ENCODE results near the gene IER2.
"Not testable (repeated sequence)": the region's sequence is repeated elsewhere in the genome, so short reads cannot be mapped to it uniquely, and the experiment has no call there.

The IER2 gene

GRCh38 chr19:13164343-13165161, 14.3 kb downstream of the IER2 start:
- DNase-seq, result peak; percentile 86

DNA sequence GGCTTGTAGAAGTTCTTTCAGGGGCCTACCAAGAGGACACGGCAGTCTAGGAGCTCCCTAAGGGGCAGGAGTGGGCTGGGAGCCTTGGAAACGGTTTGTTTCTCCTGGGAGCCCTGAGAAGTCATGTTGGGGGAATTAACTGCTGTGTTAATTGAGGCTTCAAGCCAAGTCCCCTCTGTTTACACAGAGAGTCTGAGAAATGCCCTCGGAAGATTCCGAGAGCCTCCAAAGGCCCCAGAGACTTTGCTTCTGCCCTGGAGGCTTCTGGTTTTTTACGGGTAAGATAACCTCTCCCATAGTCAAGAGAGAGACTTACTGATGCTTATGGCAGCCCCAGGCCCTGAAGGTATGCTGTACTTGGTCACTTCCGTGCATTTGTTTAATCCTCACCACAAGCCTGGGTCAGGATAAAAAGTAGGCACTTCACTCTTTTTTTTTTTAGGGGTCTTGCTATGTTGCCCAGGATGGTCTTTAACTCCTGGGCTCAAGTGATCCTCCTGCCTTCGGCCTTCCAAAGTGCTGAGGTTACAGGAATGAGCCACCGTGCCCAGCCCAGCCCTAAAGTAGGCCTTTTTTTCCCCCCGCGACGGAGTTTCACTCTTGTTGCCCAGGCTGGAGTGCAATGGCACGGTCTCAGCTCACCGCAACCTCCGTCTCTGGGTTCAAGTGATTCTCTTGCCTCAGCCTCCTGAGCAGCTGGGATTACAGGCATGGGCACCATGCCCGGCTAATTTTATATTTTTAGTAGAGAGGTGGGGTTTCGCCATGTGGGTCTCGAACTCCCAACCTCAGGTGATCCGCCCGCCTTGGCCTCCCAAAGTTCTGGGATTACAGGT, 15.2 kb downstream of the IER2 start:
- DNase-seq, result no peak

DNA sequence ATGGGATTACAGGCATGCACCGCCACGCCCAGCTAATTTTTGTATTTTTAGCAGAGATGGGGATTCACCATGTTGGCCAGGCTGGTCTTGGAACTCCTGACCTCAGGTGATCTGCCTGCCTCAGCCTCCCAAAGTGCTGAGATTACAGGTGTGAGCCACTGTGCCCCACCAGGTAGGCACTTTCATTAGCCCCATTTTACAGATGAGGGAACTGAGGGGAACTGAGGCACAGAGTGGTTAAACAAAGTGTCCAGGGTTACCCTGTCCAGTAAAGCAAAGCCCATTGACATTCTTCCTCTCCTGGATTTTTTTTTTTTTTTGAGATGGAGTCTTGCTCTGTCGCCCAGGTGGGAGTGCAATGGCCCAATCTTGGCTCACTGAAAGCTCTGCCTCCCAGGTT, 15.9 kb downstream of the IER2 start:
- not testable (repeated sequence) for DNase-seq

DNA sequence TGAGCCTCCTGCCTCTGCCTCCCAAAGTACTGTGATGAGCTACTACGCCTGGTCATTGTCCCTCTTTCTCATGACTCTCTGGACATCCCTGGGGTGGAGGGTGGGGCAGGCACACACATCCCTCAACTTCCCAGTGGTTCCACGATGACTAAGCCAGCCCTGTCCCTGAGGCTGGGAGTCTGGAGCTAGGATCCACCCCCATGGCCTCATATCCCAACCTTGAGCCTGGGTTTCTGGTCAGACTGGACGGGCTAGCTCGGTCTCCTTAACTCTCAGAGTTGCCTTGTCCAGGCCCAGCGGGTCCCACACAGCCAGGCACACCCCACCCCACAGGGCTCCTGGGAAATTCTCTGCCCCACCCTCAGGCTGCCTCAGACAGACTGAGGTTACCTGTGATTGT, 19.6 kb downstream of the IER2 start:
- no peak for DNase-seq

DNA sequence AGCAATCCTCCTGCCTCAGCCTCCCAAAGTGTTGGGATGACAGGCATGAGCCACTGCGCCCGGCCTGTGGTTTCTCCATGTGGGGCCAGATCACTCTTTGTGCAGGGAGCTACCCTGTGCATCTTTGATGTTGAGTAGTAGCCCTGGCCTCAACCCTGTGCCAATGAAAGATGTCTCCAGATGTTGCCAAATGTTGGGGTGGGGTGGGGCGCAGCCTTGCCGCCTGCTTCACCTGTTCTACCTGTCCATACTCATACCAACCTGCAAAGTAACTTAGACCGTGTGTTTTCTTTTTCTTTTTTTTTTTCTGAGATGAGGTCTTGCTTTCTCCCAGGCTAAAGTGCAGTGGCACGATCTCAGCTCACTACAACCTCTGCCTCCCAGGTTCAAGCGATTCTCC, 20.9 kb downstream of the IER2 start:
- DNase-seq, result no peak

DNA sequence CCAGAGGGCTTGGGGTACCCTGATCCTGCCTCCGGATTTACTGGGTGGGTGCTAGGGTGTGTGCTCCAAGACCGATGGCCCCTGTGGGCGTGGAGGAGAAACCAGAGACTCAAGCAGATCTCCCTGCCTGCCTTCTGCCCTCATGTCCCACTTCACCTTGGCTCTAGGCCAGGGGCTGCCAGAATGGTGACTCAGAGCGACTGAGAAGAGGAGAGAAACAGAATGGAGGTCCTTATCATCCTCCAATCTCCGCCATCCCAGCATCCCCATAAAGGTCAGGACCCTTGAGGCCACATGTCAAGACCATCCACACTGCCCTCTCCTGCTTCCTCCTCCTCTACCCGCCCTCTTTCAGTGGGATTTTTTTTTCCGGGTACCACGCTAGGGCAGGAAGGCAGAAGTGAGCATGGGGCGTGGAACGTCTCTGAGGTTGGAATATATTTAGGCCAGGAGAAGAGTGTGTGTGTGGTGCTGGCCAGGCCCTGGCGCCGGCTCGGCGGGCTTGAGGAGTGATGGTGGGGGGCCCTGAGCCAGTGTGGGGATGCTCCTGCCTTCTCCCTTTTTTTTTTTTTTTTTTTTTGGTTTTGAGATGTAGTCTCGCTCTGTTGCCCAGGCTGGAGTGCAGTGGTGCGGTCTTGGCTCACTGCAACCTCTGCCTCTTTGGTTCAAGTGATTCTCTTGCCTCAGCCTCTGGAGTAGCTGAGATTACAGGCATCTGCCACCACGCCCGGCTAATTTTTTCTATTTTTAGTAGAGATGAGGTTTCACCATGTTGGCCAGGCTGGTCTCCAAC, 22.3 kb downstream of the IER2 start:
- DNase-seq, result peak; percentile 63

- DNase-seq, result no peak
Observed at GRCh38 chr19:13173139-13173737, 23.0 kb downstream of the IER2 start.

DNA sequence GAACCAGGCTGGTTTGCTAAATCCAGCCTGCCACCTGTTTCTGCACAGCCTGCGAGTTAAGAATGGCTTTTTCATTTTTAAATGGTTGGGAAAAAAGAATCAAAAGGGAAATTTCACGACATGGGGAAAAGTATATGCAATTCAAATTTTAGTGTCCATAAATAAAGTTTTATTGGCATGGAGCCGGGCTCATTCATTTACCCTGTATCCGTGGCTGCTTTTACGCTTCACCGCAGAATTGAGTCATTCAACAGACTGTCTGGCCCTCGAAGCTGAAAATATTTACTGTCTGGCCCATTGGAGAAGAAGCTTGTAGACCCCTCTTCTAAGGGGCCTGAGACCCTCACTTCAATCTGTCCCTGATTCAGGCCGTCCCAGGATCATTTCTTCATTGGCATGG, 26.1 kb downstream of the IER2 start:
- no peak for DNase-seq

DNA sequence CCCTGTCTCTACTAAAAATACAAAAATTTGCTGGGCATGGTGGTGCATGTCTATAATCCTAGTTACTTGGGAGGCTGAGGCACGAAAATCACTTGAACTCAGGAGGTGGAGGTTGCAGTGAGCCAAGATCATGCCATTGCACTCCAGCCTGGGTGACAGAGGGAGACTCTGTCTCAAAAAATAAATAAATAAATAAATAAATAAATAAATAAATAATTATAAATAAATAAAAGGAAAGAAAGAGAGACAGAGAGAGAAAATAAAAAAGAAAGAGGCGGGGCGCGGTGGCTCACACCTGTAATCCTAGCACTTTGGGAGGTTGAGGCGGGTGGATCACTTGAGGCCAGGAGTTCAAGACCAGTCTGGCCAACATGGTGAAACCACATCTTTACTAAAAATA, 27.4 kb downstream of the IER2 start:
- DNase-seq, result not testable (repeated sequence)

GRCh38 chr19:13178291-13178690, 28.1 kb downstream of the IER2 start:
- DNase-seq, result not testable (repeated sequence)

DNA sequence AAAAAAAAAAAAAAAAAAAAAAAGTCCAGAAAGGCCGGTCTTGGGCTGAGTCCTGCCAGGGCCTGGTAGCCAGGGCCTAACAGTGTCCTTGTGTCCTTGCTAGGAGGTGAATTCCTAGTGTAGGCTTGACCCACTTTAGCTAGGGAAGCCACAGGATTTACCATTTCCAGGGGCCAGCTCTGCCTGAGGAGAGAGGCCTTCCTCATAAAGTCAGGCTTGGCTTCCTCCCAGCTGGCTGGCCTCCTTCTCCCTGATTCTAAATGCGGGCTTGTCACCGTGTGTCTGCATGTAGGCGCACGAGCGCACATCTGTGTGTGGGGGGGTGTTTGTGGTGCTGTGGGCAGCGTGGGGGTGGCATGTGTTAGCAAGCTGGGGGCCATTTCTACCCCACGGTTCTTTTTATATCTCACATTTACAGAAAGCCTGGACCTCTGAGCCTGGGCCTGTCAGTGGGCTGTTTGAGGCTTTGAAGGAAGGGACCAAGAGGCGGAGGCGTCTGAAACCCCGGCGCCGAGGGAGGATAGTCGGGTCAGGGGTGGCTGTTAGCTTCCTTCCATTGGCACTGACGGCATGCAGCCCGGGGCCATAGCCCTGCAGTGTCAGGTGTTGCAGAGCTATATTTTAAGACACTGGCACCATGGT, 31.7 kb downstream of the IER2 start:
- DNase-seq, result peak; percentile 86

DNA sequence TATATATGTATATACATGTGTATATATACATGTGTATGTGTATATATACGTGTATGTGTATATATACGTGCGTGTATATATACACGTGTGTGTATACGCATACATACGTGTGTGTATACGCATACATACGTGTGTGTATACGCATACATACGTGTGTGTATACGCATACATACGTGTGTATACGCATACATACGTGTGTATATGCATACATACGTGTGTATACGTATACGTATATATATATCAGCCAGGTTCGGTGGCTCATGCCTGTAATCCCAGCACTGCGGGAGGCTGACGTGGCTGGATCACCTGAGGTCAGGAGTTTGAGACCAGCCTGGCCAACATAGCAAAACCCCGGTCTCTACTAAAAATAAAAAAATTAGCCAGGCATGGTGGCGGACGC, 34.7 kb downstream of the IER2 start:
- DNase-seq, result not testable (repeated sequence)

GRCh38 chr19:13185763-13186657, 35.8 kb downstream of the IER2 start:
- not testable (repeated sequence) for DNase-seq

- not testable (repeated sequence) for DNase-seq
Observed at GRCh38 chr19:13186688-13187087, 36.5 kb downstream of the IER2 start.

DNA sequence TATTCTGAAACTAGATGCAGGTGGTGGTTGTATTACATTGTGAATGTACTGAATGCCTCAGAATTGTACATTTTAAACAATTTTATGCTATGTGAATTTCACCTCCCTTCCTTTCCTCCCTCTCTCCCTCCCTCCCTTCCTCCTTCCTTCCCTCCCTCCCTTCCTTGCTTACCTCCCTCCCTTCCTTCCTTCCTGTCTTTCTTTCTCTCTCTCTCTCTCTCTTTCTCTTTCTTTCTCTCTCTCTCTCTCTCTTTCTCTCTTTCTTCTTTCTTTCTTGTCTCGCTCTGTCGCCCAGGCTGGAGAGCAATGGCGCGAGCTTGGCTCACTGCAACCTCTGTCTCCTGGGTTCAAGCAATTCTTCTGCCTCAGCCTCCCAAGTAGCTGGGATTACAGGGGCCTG, 37.2 kb downstream of the IER2 start:
- DNase-seq, result no peak

DNA sequence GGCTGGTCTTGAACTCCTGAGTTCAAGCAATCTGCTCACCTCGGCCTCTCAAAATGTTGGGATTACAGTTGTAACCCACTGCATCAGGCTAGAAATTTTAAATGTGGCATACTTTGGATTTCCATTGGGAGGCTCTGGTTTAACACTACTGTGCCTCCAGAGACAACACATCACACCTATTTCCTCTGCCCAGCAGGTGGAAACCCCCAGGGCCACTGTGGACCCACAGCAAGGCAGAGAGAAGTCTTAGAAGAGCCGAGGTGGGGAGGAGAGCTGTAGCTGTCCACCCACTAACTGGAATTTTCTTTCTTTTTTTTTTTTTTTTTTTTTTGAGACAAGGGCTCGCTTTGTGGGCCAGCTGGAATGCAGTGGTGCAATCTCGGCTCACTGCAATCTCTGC, 39.4 kb downstream of the IER2 start:
- DNase-seq, result no peak

DNA sequence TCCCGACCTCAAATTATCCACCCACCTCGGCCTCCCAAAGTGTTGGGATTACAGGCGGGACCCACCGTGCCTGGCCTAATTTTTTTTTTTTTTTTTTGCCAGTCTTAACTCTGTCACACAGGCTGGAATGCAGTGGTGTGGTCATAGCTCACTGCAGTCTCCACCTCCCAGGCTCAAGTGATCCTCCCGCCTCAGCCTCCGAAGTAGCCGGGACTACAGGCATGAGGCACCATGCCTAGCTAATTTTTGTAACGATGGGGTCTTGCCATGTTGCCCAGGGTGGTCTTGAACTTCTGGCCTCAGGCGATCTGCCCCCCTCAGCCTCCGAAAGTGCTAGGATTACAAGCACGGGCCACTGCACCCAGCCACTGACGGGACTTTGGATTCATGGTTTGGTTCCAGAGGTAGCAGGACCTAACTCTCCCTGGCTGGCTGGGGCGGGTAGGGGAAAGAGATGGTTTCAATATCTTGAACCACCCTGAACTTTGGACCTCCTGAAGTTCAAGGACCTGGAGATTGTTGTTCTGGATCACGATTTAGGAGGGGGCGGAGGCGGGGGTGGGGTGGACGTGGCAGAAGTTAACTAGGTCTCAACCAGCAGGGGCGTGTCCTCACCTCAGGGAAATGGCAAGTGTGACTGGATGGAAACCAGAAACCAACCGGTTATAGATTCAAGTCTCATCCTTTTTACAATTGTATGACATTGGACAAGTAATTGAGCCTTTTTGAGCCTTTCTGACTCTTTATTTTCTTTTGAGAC, 40.8 kb downstream of the IER2 start:
- DNase-seq, result no peak

DNA sequence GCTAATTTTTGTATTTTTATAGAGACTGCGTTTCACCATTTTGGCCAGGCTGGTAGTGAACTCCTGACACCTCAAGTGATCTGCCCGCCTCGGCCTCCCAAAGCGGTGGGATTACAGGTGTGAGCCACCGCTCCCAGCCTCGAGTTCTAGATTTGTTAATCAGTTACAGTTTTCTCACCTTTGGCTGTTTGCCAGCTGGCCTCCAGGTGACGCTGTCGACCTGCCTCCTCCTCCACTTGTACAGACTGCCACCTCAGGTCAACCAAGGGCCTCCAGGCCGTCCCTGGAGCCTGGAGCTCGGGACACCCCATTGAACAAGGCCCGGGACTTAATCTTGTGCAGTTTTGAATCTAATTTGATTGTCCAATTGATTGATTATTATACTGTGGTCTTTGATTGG, 45.5 kb downstream of the IER2 start:
- no peak for DNase-seq

- DNase-seq, result no peak
Observed at GRCh38 chr19:13198634-13199033, 48.4 kb downstream of the IER2 start.

DNA sequence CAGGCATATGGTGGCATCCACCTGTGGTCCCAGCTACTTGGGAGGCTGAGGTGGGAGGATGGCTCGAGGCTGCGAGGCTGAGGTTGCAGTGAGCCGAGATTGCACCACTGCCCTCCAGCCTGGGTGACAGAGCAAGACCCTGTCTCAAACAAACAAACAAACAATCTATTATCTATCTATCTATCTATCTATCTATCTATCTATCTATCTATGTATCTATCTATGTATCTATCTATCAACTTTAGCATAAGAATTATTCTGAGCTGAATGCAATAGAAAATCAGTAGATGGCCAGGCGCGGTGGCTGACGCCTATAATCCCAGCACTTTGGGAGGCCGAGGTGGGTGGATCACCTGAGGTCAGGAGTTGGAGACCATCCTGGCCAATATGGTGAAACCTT, 51.9 kb downstream of the IER2 start:
- not testable (repeated sequence) for DNase-seq
